Endometrial microvascular endothelial cells (primary cell): ENCODE data around the gene CCT2. TPM values are rescaled to one million over a fixed set of nuclear protein-coding genes. Genes with fewer than 3 reads are reported as not detected.

Experiments
- in situ Hi-C: cut with HindIII; loops from 2 replicates; pipeline ENCODE4 v1.10.0; 2017; ENCODE audit warnings: low sequenced_read_pairs, low pct_unique_long_range_greater_than_20kb; ENCODE audit errors: inconsistent ontology term
- total RNA-seq: library from RNA; depleted of rRNA; stranded (reverse); fragments of >200 nt; gene quantifications from one replicate; pipeline ENCODE4 v1.2.3, GENCODE V29; 2015; ENCODE audit errors: inconsistent ontology term

CCT2 gene
- total RNA-seq, 1 donor from 2014 or later, result 324 TPM

- in situ Hi-C loops, result no loop called here
Measured at GRCh38 chr12:69621551-69621950, 36.3 kb downstream of the CCT2 start.

GRCh38 chr12:69623970-69624369 lies 38.7 kb downstream of the CCT2 start:
- in situ Hi-C loops, result no loop called here

- in situ Hi-C loops, result no loop called here
Measured at GRCh38 chr12:69627501-69627900, 42.2 kb downstream of the CCT2 start.

GRCh38 chr12:69630191-69630590 lies 44.9 kb downstream of the CCT2 start:
- in situ Hi-C loops, result no loop called here

- in situ Hi-C loops, result no loop called here
Measured at GRCh38 chr12:69633061-69633460, 47.8 kb downstream of the CCT2 start.

- in situ Hi-C loops, result no loop called here
Measured at GRCh38 chr12:69639400-69640016, 54.2 kb downstream of the CCT2 start.

- in situ Hi-C loops, result no loop called here
Measured at GRCh38 chr12:69641546-69641945, 56.3 kb downstream of the CCT2 start.

- in situ Hi-C loops, result no loop called here
Measured at GRCh38 chr12:69642531-69642930, 57.3 kb downstream of the CCT2 start.

GRCh38 chr12:69644511-69644910 lies 59.3 kb downstream of the CCT2 start:
- in situ Hi-C loops, result no loop called here

- in situ Hi-C loops, result no loop called here
Measured at GRCh38 chr12:69645031-69645430, 59.8 kb downstream of the CCT2 start.

GRCh38 chr12:69647178-69647577 lies 61.9 kb downstream of the CCT2 start:
- in situ Hi-C loops, result no loop called here

- in situ Hi-C loops, result no loop called here
Measured at GRCh38 chr12:69648476-69648875, 63.2 kb downstream of the CCT2 start.

- in situ Hi-C loops, result no loop called here
Measured at GRCh38 chr12:69649529-69649928, 64.3 kb downstream of the CCT2 start.

Other genes starting within 250 kb of the CCT2 start
- not detected for gene LYZ, start 237.1 kb upstream of the CCT2 start, total RNA-seq
- 20.8 TPM for gene YEATS4, start 225.7 kb upstream of the CCT2 start, total RNA-seq
- 19.1 TPM for gene FRS2, start 115.1 kb upstream of the CCT2 start, total RNA-seq
- gene LRRC10, start 25.4 kb downstream of the CCT2 start, total RNA-seq, result not detected
- gene BEST3, start 113.8 kb downstream of the CCT2 start, total RNA-seq, result not detected
- 11.2 TPM for gene RAB3IP, start 153.4 kb downstream of the CCT2 start, total RNA-seq
- not detected for gene MYRFL, start 239.8 kb downstream of the CCT2 start, total RNA-seq